ENCODE results near the gene DEDD2.

DEDD2 gene

DNA sequence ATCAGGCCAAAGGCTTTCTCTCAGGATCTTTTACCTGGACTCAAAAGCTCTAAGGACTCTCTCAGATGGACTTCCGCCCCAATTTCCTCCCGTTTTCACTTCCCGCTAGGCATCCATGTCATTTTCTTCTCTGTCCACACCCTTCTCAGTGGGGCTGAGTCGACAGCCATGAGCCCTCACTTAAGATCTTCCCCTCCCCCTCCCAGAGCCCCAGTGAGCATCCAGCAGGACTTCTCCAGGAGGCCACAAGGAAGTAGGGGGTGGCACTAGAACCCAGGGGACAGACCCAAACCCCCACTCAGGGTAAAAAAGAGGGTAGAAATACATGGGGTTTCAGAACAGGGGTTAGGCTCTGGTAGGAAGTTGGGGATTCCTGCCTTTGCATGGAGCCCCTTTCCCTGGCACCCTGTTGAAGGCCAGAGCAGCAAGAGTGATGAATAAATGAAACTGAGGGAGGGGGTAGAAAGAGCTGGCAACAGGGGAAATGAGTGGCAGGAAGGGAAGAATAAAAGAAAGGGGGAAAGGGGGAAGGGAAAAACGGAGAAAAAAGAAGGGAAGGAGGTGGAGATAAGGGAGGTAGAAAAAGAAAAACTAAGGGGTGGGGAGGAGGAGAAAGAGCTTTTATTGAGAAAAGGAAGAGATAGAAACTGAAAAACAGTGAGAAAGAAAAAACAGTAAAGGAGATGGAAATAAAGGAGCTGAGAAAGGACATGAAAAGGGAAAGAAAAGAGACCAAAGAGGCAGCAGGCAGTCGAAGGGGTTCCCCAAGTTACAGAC lies 42.3 kb downstream of the DEDD2 start:
- H2AFZ ChIP-seq (ENCODE audit: low read depth, low read length), result no peak overlapping the region
- no peaks in the 10 kb centered on the region for H3K9me3 ChIP-seq (ENCODE audit: low read length)
- no peaks in the 10 kb centered on the region for H3K36me3 ChIP-seq (ENCODE audit: insufficient read depth, low read length)
- peaks cover 72% of the 10 kb centered on the region for H3K4me1 ChIP-seq (ENCODE audit: insufficient read depth, low read length)
- H3K4me3 ChIP-seq (ENCODE audit: low read length), result peak overlapping the region; percentile 49
- peaks cover 22% of the 10 kb centered on the region for H3K27me3 ChIP-seq (ENCODE audit: insufficient read depth, low read length)

DNA sequence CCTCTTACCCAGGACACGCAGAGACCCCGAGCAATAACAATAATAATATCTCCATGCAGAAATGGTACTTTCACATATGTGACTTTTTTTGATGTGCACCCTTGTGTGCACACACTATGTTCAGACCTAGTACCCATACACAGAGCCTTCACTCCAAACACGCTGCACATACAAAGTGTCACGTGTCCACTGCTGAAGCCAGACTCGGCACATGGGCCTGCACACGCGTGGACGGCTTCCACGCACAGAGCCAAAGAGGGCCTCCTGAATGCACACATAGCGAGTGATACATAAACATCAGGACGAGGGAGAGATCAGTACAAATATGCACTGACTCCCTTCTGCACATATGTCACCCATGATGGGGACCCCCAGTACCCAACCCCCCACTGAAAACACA lies 43.3 kb downstream of the DEDD2 start:
- Histone ChIP-seq H3K4me3 (ENCODE audit: low read length) (no peak overlapping the region), H3K27me3 (ENCODE audit: insufficient read depth, low read length) (peaks cover 14% of the 10 kb centered on the region), H3K36me3 (ENCODE audit: insufficient read depth, low read length) (no peaks in the 10 kb centered on the region), H3K4me1 (ENCODE audit: insufficient read depth, low read length) (peaks cover 74% of the 10 kb centered on the region), H2AFZ (ENCODE audit: low read depth, low read length) (no peak overlapping the region), H3K9me3 (ENCODE audit: low read length) (no peaks in the 10 kb centered on the region)

DNA sequence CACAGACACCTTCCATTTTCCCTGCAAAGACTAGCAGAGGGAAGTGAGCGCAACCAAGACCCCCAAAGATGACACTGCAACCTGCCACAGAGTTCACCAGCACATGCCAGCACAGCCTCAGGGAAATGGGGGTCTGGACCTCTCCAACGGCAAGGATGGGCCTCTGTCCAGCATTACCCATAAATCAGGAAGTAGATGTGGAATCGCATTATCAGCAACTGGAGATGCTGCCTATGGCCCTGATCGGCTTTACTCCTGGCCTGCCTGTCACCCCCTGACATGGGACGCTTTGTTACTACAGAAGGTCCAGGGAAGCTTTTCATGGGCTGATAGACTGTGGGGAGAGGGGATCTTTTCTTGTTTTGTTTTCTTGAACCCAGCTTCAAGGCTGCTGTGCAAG lies 43.8 kb downstream of the DEDD2 start:
- Histone ChIP-seq H3K4me1 (ENCODE audit: insufficient read depth, low read length) (peaks cover 76% of the 10 kb centered on the region), H3K27me3 (ENCODE audit: insufficient read depth, low read length) (peaks cover 9% of the 10 kb centered on the region), H3K4me3 (ENCODE audit: low read length) (no peak overlapping the region)

DNA sequence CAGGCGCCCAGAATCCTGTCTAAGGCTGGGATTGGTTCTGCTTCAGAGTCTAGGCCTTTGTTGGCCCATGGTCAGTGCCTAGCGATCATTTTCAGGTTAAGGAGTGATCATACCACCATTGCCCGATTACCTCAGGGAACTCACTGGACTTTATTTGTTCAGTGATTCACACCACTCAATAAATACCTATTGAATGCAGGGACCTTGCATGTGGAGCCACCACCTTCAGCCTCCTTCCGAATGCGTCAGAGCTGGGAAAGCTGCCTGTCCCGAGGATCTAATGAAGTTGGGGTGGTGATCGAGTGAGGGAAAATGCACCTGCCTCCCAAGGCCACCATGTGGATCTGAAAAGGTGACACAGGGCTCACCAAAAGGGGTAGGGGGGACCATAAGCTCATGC lies 45.2 kb downstream of the DEDD2 start:
- Histone ChIP-seq H3K9me3 (ENCODE audit: low read length) (no peaks in the 10 kb centered on the region), H2AFZ (ENCODE audit: low read depth, low read length) (no peak overlapping the region), H3K4me1 (ENCODE audit: insufficient read depth, low read length) (peaks cover 74% of the 10 kb centered on the region), H3K27me3 (ENCODE audit: insufficient read depth, low read length) (peaks cover 9% of the 10 kb centered on the region), H3K36me3 (ENCODE audit: insufficient read depth, low read length) (no peaks in the 10 kb centered on the region), H3K4me3 (ENCODE audit: low read length) (no peak overlapping the region)

More for the DNA sequence above, 43.8 kb downstream of the DEDD2 start:
- Histone ChIP-seq H3K36me3 (ENCODE audit: insufficient read depth, low read length) (no peaks in the 10 kb centered on the region), H3K9me3 (ENCODE audit: low read length) (no peaks in the 10 kb centered on the region), H2AFZ (ENCODE audit: low read depth, low read length) (no peak overlapping the region)

DNA sequence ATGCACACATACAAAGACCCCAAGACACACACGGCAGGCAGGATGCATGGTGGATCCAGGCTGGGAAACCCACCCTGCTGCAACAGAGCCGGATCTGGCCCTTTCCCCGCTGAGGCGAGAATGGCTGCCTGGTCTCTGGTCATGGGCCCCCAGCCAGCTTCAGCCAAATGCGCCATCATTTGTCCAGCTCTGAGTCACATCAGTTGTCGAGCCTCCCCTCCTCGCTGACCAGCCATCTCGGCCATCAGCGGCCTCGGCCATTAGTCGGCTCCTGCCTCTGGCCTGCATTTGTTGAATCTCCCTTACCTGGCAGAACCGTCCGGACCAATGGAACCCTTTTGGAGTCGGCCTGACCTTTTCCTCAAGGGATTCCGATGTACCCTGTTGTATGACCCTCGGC lies 46.8 kb downstream of the DEDD2 start:
- H2AFZ ChIP-seq (ENCODE audit: low read depth, low read length), result no peak overlapping the region
- peaks cover 78% of the 10 kb centered on the region for H3K4me1 ChIP-seq (ENCODE audit: insufficient read depth, low read length)
- H3K36me3 ChIP-seq (ENCODE audit: insufficient read depth, low read length), result no peaks in the 10 kb centered on the region
- H3K4me3 ChIP-seq (ENCODE audit: low read length), result no peak overlapping the region
- peaks cover 9% of the 10 kb centered on the region for H3K27me3 ChIP-seq (ENCODE audit: insufficient read depth, low read length)
- H3K9me3 ChIP-seq (ENCODE audit: low read length), result no peaks in the 10 kb centered on the region

DNA sequence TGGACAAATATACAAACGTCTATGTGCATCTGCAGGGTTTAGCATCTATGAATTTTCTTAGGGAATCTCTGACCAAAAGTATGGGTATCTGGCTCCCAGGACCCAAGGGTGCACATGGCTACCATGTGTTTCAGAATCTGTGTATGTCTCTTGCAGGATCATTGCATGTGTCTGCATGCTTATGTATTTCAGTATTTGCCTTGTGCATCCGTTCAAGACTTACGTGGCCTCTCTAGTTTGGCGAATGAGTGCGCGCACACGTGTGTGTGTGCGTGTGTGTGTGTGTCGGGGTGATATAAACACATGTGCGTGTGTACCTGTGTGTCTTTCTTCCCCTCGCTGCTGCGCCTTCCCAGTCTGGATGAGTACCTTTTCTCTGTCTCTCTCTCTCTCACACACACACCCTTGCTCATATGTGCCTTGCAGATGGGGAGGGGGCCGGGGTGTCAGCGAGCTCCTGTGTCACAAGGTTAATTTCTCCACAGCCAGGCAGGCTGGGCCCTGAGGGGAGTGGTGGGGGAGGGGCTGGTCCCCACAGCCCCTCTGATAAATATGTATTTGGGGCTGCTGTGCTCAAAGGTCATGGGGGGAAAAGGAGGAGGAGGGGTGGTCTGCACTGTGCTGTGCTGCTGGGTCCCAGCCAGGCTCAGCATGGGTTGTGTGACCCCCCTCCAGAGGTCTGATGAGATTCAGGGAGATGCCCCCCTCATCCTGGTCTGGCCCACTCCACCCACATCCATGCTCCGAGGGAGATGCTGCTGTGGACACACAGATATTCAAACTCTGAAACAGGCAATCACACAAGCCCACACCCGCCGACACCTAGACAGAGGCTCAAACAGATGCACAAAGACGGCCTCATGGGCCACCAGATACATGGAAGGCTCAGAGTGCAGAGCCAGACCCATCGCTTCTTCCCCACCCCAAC lies 47.7 kb downstream of the DEDD2 start:
- Histone ChIP-seq H3K36me3 (ENCODE audit: insufficient read depth, low read length) (no peaks in the 10 kb centered on the region), H3K4me3 (ENCODE audit: low read length) (no peak overlapping the region), H3K4me1 (ENCODE audit: insufficient read depth, low read length) (peaks cover 77% of the 10 kb centered on the region), H2AFZ (ENCODE audit: low read depth, low read length) (no peak overlapping the region), H3K27me3 (ENCODE audit: insufficient read depth, low read length) (peaks cover 7% of the 10 kb centered on the region), H3K9me3 (ENCODE audit: low read length) (no peaks in the 10 kb centered on the region)

DNA sequence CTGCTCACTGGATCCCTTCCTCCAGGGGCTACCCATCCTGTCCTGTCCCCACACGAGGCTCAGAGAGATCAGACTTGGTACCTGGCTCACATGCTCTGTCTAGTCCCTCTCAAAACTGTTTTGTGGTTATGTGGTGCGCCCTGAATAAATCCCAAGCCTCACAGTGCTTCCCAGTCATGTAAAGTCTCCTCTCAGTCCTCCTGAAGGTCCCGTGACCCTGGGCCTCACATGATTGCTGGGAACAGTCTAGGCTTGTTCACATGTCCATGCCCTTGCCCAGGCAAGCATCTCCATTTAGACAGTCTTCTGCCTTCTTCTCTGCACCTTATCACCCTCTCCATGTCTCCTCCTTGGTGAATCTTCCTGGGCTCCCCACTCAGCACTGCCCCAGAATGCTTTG lies 49.3 kb downstream of the DEDD2 start:
- Histone ChIP-seq H3K4me3 (ENCODE audit: low read length) (no peak overlapping the region), H3K4me1 (ENCODE audit: insufficient read depth, low read length) (peaks cover 63% of the 10 kb centered on the region), H2AFZ (ENCODE audit: low read depth, low read length) (no peak overlapping the region), H3K36me3 (ENCODE audit: insufficient read depth, low read length) (no peaks in the 10 kb centered on the region), H3K27me3 (ENCODE audit: insufficient read depth, low read length) (peaks cover 2% of the 10 kb centered on the region), H3K9me3 (ENCODE audit: low read length) (no peaks in the 10 kb centered on the region)

DNA sequence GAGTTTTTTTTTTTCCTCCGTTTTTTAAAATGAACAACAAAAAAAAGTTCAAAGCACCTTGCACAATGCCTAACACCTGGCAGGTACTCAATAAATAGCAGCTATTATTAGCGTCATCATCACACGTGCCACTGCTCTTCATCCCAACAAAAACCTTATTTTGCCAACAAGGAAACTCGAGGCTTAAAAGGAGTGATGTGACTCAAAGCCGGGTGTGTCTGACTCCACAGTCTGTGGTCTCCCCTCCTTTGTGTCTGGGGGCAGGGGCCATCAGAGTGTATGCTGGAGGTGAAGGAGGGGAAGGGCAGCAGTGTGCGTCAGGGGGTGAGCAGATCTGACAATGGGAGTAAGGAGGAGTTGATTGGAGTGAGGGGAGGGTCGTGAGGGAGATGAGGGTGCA lies 51.2 kb downstream of the DEDD2 start:
- Histone ChIP-seq H2AFZ (ENCODE audit: low read depth, low read length) (no peak overlapping the region), H3K4me1 (ENCODE audit: insufficient read depth, low read length) (peaks cover 47% of the 10 kb centered on the region), H3K4me3 (ENCODE audit: low read length) (no peak overlapping the region), H3K36me3 (ENCODE audit: insufficient read depth, low read length) (no peaks in the 10 kb centered on the region), H3K27me3 (ENCODE audit: insufficient read depth, low read length) (no peaks in the 10 kb centered on the region), H3K9me3 (ENCODE audit: low read length) (no peaks in the 10 kb centered on the region)

DNA sequence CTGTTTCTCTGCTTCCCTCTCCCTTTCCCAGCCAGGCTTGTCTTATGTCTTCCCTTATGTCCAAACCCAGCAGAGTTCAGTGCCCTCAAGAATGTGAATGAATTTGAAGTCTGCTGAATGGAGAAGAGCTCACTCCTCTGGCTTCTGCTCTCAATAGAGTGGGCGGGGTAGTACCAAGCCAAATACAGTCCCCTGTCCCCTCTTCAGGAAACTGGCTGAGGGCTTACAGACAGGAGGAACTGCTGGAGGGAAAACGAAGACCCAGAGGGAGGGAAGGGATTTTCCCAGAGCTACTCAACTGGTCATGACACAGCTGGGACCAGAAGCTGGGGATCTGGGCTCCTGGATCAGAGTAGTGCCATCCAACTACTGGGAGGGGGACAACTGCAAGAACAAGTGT lies 52.3 kb downstream of the DEDD2 start:
- Histone ChIP-seq H2AFZ (ENCODE audit: low read depth, low read length) (no peak overlapping the region), H3K27me3 (ENCODE audit: insufficient read depth, low read length) (no peaks in the 10 kb centered on the region), H3K9me3 (ENCODE audit: low read length) (no peaks in the 10 kb centered on the region), H3K4me3 (ENCODE audit: low read length) (no peak overlapping the region), H3K4me1 (ENCODE audit: insufficient read depth, low read length) (peaks cover 35% of the 10 kb centered on the region), H3K36me3 (ENCODE audit: insufficient read depth, low read length) (no peaks in the 10 kb centered on the region)

DNA sequence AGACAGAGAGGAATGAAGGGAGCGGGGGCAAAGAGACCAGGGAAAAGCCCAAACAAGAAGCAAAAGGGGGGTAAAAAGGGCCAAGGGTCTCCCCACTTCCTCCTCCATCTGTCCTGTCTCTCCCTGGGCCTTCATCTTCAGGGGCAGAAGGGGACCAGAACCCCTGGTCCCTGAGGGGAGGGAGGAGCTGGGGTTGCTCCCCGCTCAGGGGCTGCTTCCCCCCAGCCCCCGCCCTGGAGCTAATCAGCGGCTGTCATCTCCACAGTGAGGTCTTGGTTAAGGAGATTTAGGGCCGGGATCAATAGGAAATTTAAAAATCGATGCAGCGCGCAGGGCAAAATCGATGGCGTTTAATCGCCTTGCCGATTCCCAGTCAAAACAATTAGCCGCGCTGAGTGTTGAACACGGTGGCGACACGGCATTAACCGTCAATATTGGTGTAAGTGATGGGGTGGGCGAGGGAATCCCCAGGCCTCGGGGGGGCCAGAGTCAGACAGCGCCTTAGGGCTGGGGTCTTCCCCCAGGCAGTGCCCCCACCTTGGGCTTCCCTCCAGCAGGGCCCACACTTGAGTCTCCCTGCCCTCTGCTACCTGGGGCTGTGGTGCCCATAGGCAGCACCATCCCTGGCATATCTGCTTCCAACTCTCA lies 55.7 kb downstream of the DEDD2 start:
- Histone ChIP-seq H3K4me1 (ENCODE audit: insufficient read depth, low read length) (peaks cover 16% of the 10 kb centered on the region), H3K27me3 (ENCODE audit: insufficient read depth, low read length) (no peaks in the 10 kb centered on the region)

DNA sequence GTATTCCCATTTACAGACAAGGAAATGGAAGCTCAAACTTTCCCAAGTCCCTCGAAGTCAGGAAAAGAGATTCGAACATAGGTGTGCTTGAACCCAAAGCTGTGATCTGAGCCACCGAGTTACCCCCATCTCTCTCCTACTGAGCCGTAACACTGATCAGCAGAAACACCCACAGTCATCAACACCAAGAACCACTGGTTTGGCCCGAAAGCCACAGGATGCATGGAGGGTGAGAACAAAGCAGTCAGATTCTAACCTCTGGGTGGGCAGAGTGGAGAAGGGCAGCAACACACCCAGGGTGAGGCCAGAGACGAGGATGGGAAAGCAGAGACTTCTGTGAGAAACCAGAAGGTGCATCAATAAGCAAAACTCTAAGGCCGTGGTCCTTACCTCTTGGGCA lies 57.5 kb downstream of the DEDD2 start:
- H3K27me3 ChIP-seq (ENCODE audit: insufficient read depth, low read length), result no peaks in the 10 kb centered on the region

More for the DNA sequence above, 55.7 kb downstream of the DEDD2 start:
- no peak overlapping the region for H2AFZ ChIP-seq (ENCODE audit: low read depth, low read length)
- H3K9me3 ChIP-seq (ENCODE audit: low read length), result no peaks in the 10 kb centered on the region
- H3K36me3 ChIP-seq (ENCODE audit: insufficient read depth, low read length), result no peaks in the 10 kb centered on the region
- H3K4me3 ChIP-seq (ENCODE audit: low read length), result no peak overlapping the region

DNA sequence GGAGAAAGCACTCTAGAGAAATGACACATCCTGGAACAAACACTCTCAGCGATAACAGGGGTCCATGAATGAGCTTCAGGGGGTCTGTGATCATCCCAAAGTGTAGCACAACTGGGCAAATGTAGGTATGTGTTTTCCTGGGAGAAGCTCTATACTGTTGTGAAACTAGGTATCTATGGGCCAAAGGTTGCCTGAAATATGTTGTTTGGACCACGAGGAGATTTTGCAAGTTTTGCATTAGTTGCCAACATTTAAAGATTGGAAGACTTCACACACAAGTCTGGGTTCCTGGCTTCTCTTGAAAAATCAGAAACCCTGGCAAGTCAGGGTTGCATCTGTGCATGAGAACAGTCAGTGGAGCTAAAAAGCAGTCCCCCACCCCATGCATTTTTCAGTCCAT lies 58.6 kb downstream of the DEDD2 start:
- H3K4me3 ChIP-seq (ENCODE audit: low read length), result no peak overlapping the region
- H3K4me1 ChIP-seq (ENCODE audit: insufficient read depth, low read length), result peaks cover 23% of the 10 kb centered on the region
- no peak overlapping the region for H2AFZ ChIP-seq (ENCODE audit: low read depth, low read length)
- no peaks in the 10 kb centered on the region for H3K36me3 ChIP-seq (ENCODE audit: insufficient read depth, low read length)
- no peaks in the 10 kb centered on the region for H3K27me3 ChIP-seq (ENCODE audit: insufficient read depth, low read length)
- H3K9me3 ChIP-seq (ENCODE audit: low read length), result no peaks in the 10 kb centered on the region

More for the DNA sequence above, 57.5 kb downstream of the DEDD2 start:
- Histone ChIP-seq H3K36me3 (ENCODE audit: insufficient read depth, low read length) (no peaks in the 10 kb centered on the region), H3K4me1 (ENCODE audit: insufficient read depth, low read length) (peaks cover 15% of the 10 kb centered on the region), H3K4me3 (ENCODE audit: low read length) (no peak overlapping the region), H2AFZ (ENCODE audit: low read depth, low read length) (no peak overlapping the region), H3K9me3 (ENCODE audit: low read length) (no peaks in the 10 kb centered on the region)

DNA sequence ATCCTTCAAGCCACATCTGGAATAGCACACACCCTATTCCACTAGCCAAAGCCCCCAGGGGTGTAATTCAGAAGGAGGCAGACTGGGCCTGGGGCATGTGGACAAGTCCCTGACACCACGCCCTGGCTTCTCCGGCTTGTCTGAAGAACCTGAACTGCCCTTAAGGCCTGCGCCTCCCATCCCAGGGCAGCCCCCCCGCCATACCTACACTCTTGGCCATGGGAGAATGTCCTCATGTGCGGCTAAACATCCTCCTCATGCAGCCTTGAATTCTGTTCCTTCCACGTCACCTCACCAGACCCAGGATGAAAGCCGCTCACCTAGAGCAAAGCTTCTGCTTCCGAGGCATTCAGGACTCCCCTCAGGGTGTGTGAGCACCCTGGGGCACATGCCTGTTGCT lies 60.9 kb downstream of the DEDD2 start:
- Histone ChIP-seq H3K4me1 (ENCODE audit: insufficient read depth, low read length) (peaks cover 46% of the 10 kb centered on the region), H3K36me3 (ENCODE audit: insufficient read depth, low read length) (no peaks in the 10 kb centered on the region), H3K4me3 (ENCODE audit: low read length) (no peak overlapping the region), H3K27me3 (ENCODE audit: insufficient read depth, low read length) (no peaks in the 10 kb centered on the region), H2AFZ (ENCODE audit: low read depth, low read length) (no peak overlapping the region), H3K9me3 (ENCODE audit: low read length) (no peaks in the 10 kb centered on the region)
